OCI-LY3 (cell line): ENCODE data around the gene EYA4.

ENCODE experiments used
- H2AFZ ChIP-seq: fragments of 200-600, 300-600 bp; shearing (Covaris generic); 2 replicates; pipeline ENCODE4 v1.6.0; 2014; ENCODE audit warnings: antibody characterized with exemption, low read depth, low read length
- H3K27ac ChIP-seq: fragments of 200-600, 300-600 bp; sonication (generic); 2 replicates; pipeline ENCODE4 v1.5.1; 2014; ENCODE audit warnings: mild to moderate bottlenecking, low read length, moderate library complexity, mixed read lengths
- H3K27me3 ChIP-seq: fragments of 200-600, 300-600 bp; sonication (generic); 2 replicates; pipeline ENCODE4 v1.6.1; 2014; ENCODE audit warnings: low read depth, low read length, mixed read lengths
- H3K36me3 ChIP-seq: fragments of 200-600, 300-600 bp; sonication (generic); replicated peaks from 2 replicates; pipeline ENCODE3; 2014; ENCODE audit warnings: low read depth, low read length, mixed read lengths
- H3K4me1 ChIP-seq: fragments of 300-600, 200-600 bp; sonication (generic); 2 replicates; pipeline ENCODE4 v1.6.1; 2014; ENCODE audit warnings: low read length, mixed read lengths
- H3K4me2 ChIP-seq: fragments of 200-600, 300-600 bp; sonication (generic); 2 replicates; pipeline ENCODE4 v1.6.1; 2014; ENCODE audit warnings: low read length, mixed read lengths
- H3K4me3 ChIP-seq: fragments of 300-600, 200-600 bp; sonication (generic); 2 replicates; pipeline ENCODE4 v1.5.1; 2014; ENCODE audit warnings: antibody characterized with exemption, mild to moderate bottlenecking, low read length, moderate library complexity
- H3K79me2 ChIP-seq: fragments of 300-600, 200-600 bp; shearing (Covaris generic); 2 replicates; pipeline ENCODE4 v1.6.1; 2014; ENCODE audit warnings: mild to moderate bottlenecking, low read length, mixed read lengths
- H3K9ac ChIP-seq: fragments of 300-600, 200-600 bp; shearing (Covaris generic); 2 replicates; pipeline ENCODE4 v1.6.0; 2014; ENCODE audit warnings: mild to moderate bottlenecking, low read length, moderate library complexity
- H3K9me3 ChIP-seq: fragments of 200-600, 300-600 bp; shearing (Covaris generic); 2 replicates; pipeline ENCODE4 v1.6.1; 2014; ENCODE audit warnings: low read length, mixed read lengths; ENCODE audit not compliant: insufficient read depth
- H4K20me1 ChIP-seq: fragments of 200-600, 300-600 bp; sonication (generic); 2 replicates; pipeline ENCODE4 v1.6.1; 2016; ENCODE audit warnings: low read length, mixed read lengths; ENCODE audit not compliant: insufficient read depth
- CTCF ChIP-seq: fragments of 200-600, 300-600 bp; sonication (generic); IDR thresholded peaks from 2 replicates; pipeline ENCODE4 v1.5.1; 2014; ENCODE audit warnings: antibody characterized with exemption, low read length, low read depth
- EZH2phosphoT487 ChIP-seq: fragments of 200-600 bp; shearing (Covaris generic); IDR thresholded peaks from 2 replicates; pipeline ENCODE4 v1.6.1; 2018; ENCODE audit warnings: antibody characterized with exemption, mixed run types, low read depth

The EYA4 gene

GRCh38 chr6:133504761-133505160 is 263.6 kb downstream of the EYA4 start:
- Histone ChIP-seq H3K4me1 (no peaks in the 10 kb centered on the region), H2AFZ (no peak overlapping the region), H3K9me3 (no peaks in the 10 kb centered on the region), H3K79me2 (no peaks in the 10 kb centered on the region), H3K27me3 (no peaks in the 10 kb centered on the region), H3K4me3 (no peak overlapping the region), H4K20me1 (no peaks in the 10 kb centered on the region), H3K27ac (no peak overlapping the region), H3K36me3 (no peaks in the 10 kb centered on the region), H3K4me2 (no peak overlapping the region), H3K9ac (no peak overlapping the region)
- no peak for TF ChIP-seq CTCF
- TF ChIP-seq EZH2phosphoT487, result no peak

DNA sequence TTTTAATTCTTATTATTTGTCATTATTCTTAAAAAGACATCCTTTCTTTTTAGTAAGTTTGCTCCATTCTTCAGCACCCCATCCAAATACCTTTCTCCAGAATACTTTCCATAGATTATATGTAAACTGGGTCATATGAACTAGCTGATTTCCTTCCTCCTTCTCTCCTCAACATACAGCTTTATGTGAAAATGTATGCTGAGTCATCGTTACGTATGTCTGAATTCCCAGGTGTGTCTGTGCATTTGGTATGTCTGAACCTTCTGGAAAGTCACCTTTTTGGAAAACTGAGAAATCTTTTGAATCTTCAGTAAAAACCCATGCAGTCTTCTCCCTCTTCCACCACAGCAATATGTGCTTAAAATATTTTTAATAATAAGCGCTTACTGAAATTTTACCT is 264.5 kb downstream of the EYA4 start:
- Histone ChIP-seq H3K4me1 (no peaks in the 10 kb centered on the region), H2AFZ (no peak overlapping the region), H3K27ac (no peak overlapping the region), H3K9me3 (no peaks in the 10 kb centered on the region), H3K27me3 (no peaks in the 10 kb centered on the region), H3K36me3 (no peaks in the 10 kb centered on the region), H3K79me2 (no peaks in the 10 kb centered on the region), H3K4me3 (no peak overlapping the region), H4K20me1 (no peaks in the 10 kb centered on the region), H3K9ac (no peak overlapping the region), H3K4me2 (no peak overlapping the region)
- no peak for TF ChIP-seq CTCF
- no peak for TF ChIP-seq EZH2phosphoT487

GRCh38 chr6:133512410-133513016 is 271.4 kb downstream of the EYA4 start:
- Histone ChIP-seq H3K36me3 (no peaks in the 10 kb centered on the region), H4K20me1 (no peaks in the 10 kb centered on the region), H3K4me3 (no peak overlapping the region), H3K27me3 (no peaks in the 10 kb centered on the region), H3K4me2 (no peak overlapping the region), H3K9ac (no peak overlapping the region), H3K79me2 (no peaks in the 10 kb centered on the region), H3K27ac (no peak overlapping the region), H3K9me3 (no peaks in the 10 kb centered on the region), H2AFZ (no peak overlapping the region), H3K4me1 (no peaks in the 10 kb centered on the region)
- TF ChIP-seq CTCF (peak; percentile 65), EZH2phosphoT487 (no peak)

DNA sequence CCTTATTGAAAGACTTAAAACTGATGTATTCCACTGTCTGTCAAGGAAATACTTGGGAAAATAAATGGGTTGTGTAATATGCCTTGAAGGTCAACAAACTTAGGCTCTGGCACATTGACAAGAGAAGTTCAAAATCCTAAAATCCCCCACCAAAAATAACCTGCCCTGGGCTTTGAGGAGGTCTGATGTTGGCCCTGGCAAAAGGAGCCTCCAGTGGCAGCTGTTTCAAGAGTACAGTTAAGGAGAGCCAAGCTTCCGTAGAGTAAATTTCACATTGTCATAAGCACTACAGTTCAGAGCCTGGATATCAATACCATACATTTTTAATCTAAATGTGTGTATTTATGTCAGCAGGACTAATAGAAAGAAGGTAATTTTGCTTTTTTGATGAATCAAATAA is 282.7 kb downstream of the EYA4 start:
- H4K20me1 ChIP-seq, result no peaks in the 10 kb centered on the region
- no peak overlapping the region for H3K9ac ChIP-seq
- H3K27me3 ChIP-seq, result no peaks in the 10 kb centered on the region
- no peak overlapping the region for H3K27ac ChIP-seq
- H3K4me3 ChIP-seq, result no peak overlapping the region
- no peak overlapping the region for H2AFZ ChIP-seq
- no peaks in the 10 kb centered on the region for H3K9me3 ChIP-seq
- no peaks in the 10 kb centered on the region for H3K79me2 ChIP-seq
- H3K36me3 ChIP-seq, result no peaks in the 10 kb centered on the region
- no peak overlapping the region for H3K4me2 ChIP-seq
- no peaks in the 10 kb centered on the region for H3K4me1 ChIP-seq
- no peak for TF ChIP-seq EZH2phosphoT487
- no peak for TF ChIP-seq CTCF
